ENCODE results near the gene FAM13B.

GRCh38 chr5:138029501-138029900 is 3.4 kb downstream of the FAM13B start:
- no peak for TF ChIP-seq CTCF (IDR thresholded peaks at IDR 0.05 in 2 of 3, conservative IDR thresholded peaks at IDR 0.05 in 1 of 3; ENCODE audit: borderline replicate concordance in 1 of 3, insufficient read depth in 1 of 3, low read depth in 2 of 3, low read length in 2 of 3)
- TF ChIP-seq POLR2A (IDR thresholded peaks at IDR 0.05; ENCODE audit: borderline replicate concordance, extremely low read depth, insufficient read depth, insufficient read length): no peak
